ENCODE data around the gene PPP2R2B. TPM values are rescaled to one million over a fixed set of nuclear protein-coding genes. Genes with fewer than 3 reads are reported as not detected.

PPP2R2B gene
- 10 to 100 TPM in 1 of 2 donors, 1 to 10 TPM in 1; 9.8 to 32.0 TPM for total RNA-seq
- 36.6 TPM for polyA plus RNA-seq (ENCODE audit: insufficient read depth, low read depth, low replicate concordance)
- long read RNA-seq, donor 1, result 0 reads
- long read RNA-seq, donor 2, result 0 reads

DNA sequence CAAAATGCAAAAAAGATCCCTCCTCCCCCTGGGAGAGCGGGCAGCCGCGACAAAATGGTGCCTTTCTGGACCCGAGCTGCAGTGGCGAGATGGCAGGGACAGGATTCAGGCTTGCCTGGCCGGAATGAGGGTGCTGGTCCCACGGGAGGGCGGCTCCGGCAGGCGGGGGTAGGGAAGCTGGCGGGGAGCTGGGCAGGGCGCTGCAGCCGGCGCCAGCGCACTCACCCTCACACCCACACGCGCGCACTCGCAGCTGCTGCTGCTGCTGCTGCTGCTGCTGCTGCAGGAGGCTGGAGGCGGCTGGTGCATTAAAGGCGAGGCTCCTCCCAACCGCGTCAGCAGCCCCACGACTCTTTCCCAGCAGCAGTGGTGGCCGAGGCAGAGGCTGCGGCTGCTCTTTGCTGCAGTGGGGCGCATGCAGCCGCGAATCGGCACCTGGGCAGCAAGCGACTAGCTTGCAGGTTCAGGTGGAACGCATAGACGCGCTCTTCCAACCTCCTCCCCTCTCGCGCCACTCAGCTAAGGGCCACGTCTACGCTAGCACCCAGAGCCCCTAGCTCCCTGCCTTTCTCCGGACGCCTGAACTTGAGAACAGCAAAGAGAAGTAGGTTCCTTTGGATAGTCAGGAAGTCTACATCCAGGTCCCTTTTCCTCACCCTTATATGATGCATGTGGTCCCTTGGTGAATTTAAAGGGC lies at the start of gene PPP2R2B:
TSS of gene PPP2R2B (minus strand) at position 282 of the 697 bp plus-strand sequence.
- Histone ChIP-seq H3K27ac (no peak within 1 kb of the TSS), H3K9me3 (no peaks in the 10 kb centered on the region), H3K4me1 (peaks cover 3% of the 10 kb centered on the region), H3K27me3 (no peaks in the 10 kb centered on the region), H3K36me3 (ENCODE audit: low read depth, missing control alignments) (no peaks in the 10 kb centered on the region), H3K4me3 (peak within 1 kb of the TSS; percentile 42 to 60)
- WGBS, 2 donors, result 0 to 2% methylated on average over 2 to 26 of the region's 40 CpGs
- no peak for TF ChIP-seq POLR2A (IDR thresholded peaks at IDR 0.05)
- TF ChIP-seq, protein P1, sequence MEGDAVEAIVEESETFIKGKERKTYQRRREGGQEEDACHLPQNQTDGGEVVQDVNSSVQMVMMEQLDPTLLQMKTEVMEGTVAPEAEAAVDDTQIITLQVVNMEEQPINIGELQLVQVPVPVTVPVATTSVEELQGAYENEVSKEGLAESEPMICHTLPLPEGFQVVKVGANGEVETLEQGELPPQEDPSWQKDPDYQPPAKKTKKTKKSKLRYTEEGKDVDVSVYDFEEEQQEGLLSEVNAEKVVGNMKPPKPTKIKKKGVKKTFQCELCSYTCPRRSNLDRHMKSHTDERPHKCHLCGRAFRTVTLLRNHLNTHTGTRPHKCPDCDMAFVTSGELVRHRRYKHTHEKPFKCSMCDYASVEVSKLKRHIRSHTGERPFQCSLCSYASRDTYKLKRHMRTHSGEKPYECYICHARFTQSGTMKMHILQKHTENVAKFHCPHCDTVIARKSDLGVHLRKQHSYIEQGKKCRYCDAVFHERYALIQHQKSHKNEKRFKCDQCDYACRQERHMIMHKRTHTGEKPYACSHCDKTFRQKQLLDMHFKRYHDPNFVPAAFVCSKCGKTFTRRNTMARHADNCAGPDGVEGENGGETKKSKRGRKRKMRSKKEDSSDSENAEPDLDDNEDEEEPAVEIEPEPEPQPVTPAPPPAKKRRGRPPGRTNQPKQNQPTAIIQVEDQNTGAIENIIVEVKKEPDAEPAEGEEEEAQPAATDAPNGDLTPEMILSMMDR (IDR thresholded peaks at IDR 0.05), result no peak
- no peak for DNase-seq
- intact Hi-C loops (cut with DNase I; ENCODE audit: low total_unique reads), result no loop called here

DNA sequence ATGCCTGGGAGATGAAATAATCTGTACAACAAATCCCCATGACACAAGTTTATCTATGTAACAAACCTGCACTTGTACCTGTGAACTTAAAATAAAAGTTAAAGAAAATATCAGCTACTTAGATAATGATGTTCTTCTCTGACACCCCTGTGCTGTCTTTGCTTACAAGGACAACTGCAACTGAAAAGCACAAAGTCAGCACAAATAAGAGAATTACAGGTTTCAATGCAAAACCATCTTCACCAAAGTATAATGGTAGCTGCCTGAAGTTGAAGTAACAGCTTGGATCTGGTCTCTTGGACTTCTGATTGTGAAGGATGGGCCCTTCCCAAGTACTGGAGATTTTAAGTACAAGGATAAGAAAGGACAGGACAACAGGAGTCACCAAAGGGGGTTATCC lies 45.6 kb upstream of the PPP2R2B start:
- Histone ChIP-seq H3K36me3 (ENCODE audit: low read depth, missing control alignments) (no peaks in the 10 kb centered on the region), H3K27me3 (no peaks in the 10 kb centered on the region), H3K9me3 (no peaks in the 10 kb centered on the region), H3K4me1 (no peaks in the 10 kb centered on the region), H3K27ac (no peak overlapping the region), H3K4me3 (no peak overlapping the region)
- intact Hi-C loops (cut with DNase I; ENCODE audit: low total_unique reads), result no loop called here
- TF ChIP-seq, protein P1 (IDR thresholded peaks at IDR 0.05), result no peak
- no peak for TF ChIP-seq POLR2A (IDR thresholded peaks at IDR 0.05)
- no peak for DNase-seq

- no peaks in the 10 kb centered on the region for H3K4me1 ChIP-seq
- no peak for DNase-seq
- no peak overlapping the region for H3K27ac ChIP-seq
- no peaks in the 10 kb centered on the region for H3K36me3 ChIP-seq (ENCODE audit: low read depth, missing control alignments)
- TF ChIP-seq POLR2A (IDR thresholded peaks at IDR 0.05), result no peak
- TF ChIP-seq, protein P1 (IDR thresholded peaks at IDR 0.05), result no peak
- no peaks in the 10 kb centered on the region for H3K27me3 ChIP-seq
- 33 to 46% methylated on average over 4 of the region's 4 CpGs for WGBS, 2 donors
- no peak overlapping the region for H3K4me3 ChIP-seq
- no peaks in the 10 kb centered on the region for H3K9me3 ChIP-seq
- intact Hi-C loops (cut with DNase I; ENCODE audit: low total_unique reads), result no loop called here
These were observed 42.7 kb upstream of the PPP2R2B start for GRCh38 chr5:146921225-146921624.

GRCh38 chr5:146920351-146920881 lies 41.9 kb upstream of the PPP2R2B start:
- Histone ChIP-seq H3K9me3 (no peaks in the 10 kb centered on the region), H3K27ac (no peak overlapping the region), H3K4me3 (no peak overlapping the region), H3K4me1 (no peaks in the 10 kb centered on the region), H3K36me3 (ENCODE audit: low read depth, missing control alignments) (no peaks in the 10 kb centered on the region), H3K27me3 (no peaks in the 10 kb centered on the region)
- 64 to 67% methylated on average over 7 of the region's 7 CpGs for WGBS, 2 donors
- intact Hi-C loops (cut with DNase I; ENCODE audit: low total_unique reads), result no loop called here
- DNase-seq, result no peak
- TF ChIP-seq, protein P1 (IDR thresholded peaks at IDR 0.05), result no peak

- Histone ChIP-seq H3K27me3 (no peaks in the 10 kb centered on the region), H3K9me3 (no peaks in the 10 kb centered on the region), H3K36me3 (ENCODE audit: low read depth, missing control alignments) (no peaks in the 10 kb centered on the region), H3K4me1 (no peaks in the 10 kb centered on the region), H3K27ac (no peak overlapping the region), H3K4me3 (no peak overlapping the region)
- intact Hi-C loops (cut with DNase I; ENCODE audit: low total_unique reads), result no loop called here
- 73 to 79% methylated on average over 2 of the region's 2 CpGs for WGBS, 2 donors
- no peak for DNase-seq
- TF ChIP-seq, protein P1 (IDR thresholded peaks at IDR 0.05), result no peak
- TF ChIP-seq POLR2A (IDR thresholded peaks at IDR 0.05), result no peak
These were observed 40.7 kb upstream of the PPP2R2B start for GRCh38 chr5:146919304-146919703.

Measured in testis (tissue), 5 donors.